OCI-LY7 (cell line): ENCODE results near the gene HLF. TPM values are rescaled to one million over a fixed set of nuclear protein-coding genes. Genes with fewer than 3 reads are reported as not detected.

ENCODE experiments used
- BruUV-seq: library from RNA; stranded (reverse); fragments of 400-500 nt; replicated peaks from 2 replicates; lab custom pipeline; 2021; lab: Mats Ljungman, UMichigan
- CTCF ChIA-PET: fragments of 300-600 bp; sonication (Branson Sonifier 250); formaldehyde crosslinking; loops from one replicate; lab custom pipeline; 2022; ENCODE audit warnings: antibody characterized with exemption; ENCODE audit not compliant: unreplicated experiment; lab: Charles Lee
- POLR2A ChIA-PET: fragments of 300-600 bp; sonication (Branson Sonifier 250); formaldehyde crosslinking; loops from one replicate; lab custom pipeline; 2022; ENCODE audit warnings: antibody characterized with exemption; lab: Charles Lee
- DNase-seq: peaks from one replicate; pipeline ENCODE4 v3.0.0-alpha.2; 2015; ENCODE audit warnings: low spot score
- H2AFZ ChIP-seq: fragments of 200-600 bp; sonication (generic), shearing (Covaris generic); 2 replicates; pipeline ENCODE4 v1.6.1; 2014; ENCODE audit warnings: mild to moderate bottlenecking, antibody characterized with exemption, low read length, moderate library complexity
- H3K27ac ChIP-seq: fragments of 200-600 bp; sonication (generic); 2 replicates; pipeline ENCODE4 v1.5.1; 2014; ENCODE audit warnings: mixed run types, low read depth, mild to moderate bottlenecking, moderate library complexity, low read length, inconsistent platforms; ENCODE audit not compliant: poor library complexity, severe bottlenecking
- H3K36me3 ChIP-seq: fragments of 200-600 bp; sonication (generic); 2 replicates; pipeline ENCODE4 v1.6.1; 2014; ENCODE audit warnings: mild to moderate bottlenecking, antibody characterized with exemption, low read length, moderate library complexity, mixed read lengths; ENCODE audit not compliant: insufficient read depth
- H3K4me1 ChIP-seq: fragments of 200-600 bp; sonication (generic); 2 replicates; pipeline ENCODE4 v1.5.1; 2014; ENCODE audit warnings: mild to moderate bottlenecking, low read length; ENCODE audit not compliant: insufficient read depth, poor library complexity, severe bottlenecking
- H3K4me2 ChIP-seq: fragments of 200-600 bp; sonication (generic); 2 replicates; pipeline ENCODE4 v1.6.1; 2014; ENCODE audit warnings: mild to moderate bottlenecking, low read length
- H3K4me3 ChIP-seq: fragments of 200-600 bp; sonication (generic); 2 replicates; pipeline ENCODE4 v1.5.1; 2014; ENCODE audit warnings: mild to moderate bottlenecking, low read depth, low read length; ENCODE audit not compliant: poor library complexity, severe bottlenecking
- H3K79me2 ChIP-seq: fragments of 200-600 bp; sonication (generic); 2 replicates; pipeline ENCODE4 v1.6.1; 2016; ENCODE audit warnings: low read depth, mild to moderate bottlenecking, low read length, moderate library complexity, mixed read lengths; ENCODE audit not compliant: insufficient read depth
- H3K9me2 ChIP-seq: fragments of 200-600 bp; sonication (generic); 2 replicates; pipeline ENCODE4 v1.6.1; 2016; ENCODE audit warnings: mild to moderate bottlenecking, low read length, mixed read lengths; ENCODE audit not compliant: insufficient read depth
- H3K9me3 ChIP-seq: fragments of 200-600 bp; sonication (generic); 2 replicates; pipeline ENCODE4 v1.6.1; 2014; ENCODE audit warnings: mild to moderate bottlenecking, mixed run types, low read length, mixed read lengths
- H4K20me1 ChIP-seq: fragments of 200-600 bp; sonication (generic); 2 replicates; pipeline ENCODE4 v1.6.1; 2014; ENCODE audit warnings: mild to moderate bottlenecking, antibody characterized with exemption, low read length, moderate library complexity, mixed read lengths; ENCODE audit not compliant: insufficient read depth
- CTCF ChIP-seq: fragments of 200-600 bp; sonication (generic); conservative IDR thresholded peaks from 2 replicates; pipeline ENCODE4 v1.5.1; 2014; ENCODE audit warnings: mild to moderate bottlenecking, antibody characterized with exemption, low read length, moderate library complexity, mixed read lengths
- EZH2phosphoT487 ChIP-seq: fragments of 200-600 bp; sonication (generic); IDR thresholded peaks from 2 replicates; pipeline ENCODE4 v1.6.1; 2018; ENCODE audit warnings: low read depth, borderline replicate concordance, mild to moderate bottlenecking, mixed run types, antibody characterized with exemption, low read length, moderate library complexity, mixed read lengths
- intact Hi-C: fragments of 100-400 bp; cut with micrococcal nuclease; formaldehyde crosslinking; loops from one replicate; pipeline ENCODE4 v1.10.0; 2022; ENCODE audit not compliant: unreplicated experiment
- total RNA-seq, 2 experiments: library from RNA; depleted of rRNA in 1 of 2; stranded (reverse); fragments of >200 nt in 1 of 2; shearing (Covaris generic) in 1 of 2; gene quantifications; 2 replicates each; pipeline ENCODE4 v1.2.3, GENCODE V29; 2014 to 2022

The HLF gene
- total RNA-seq, 2 experiments from 2014 or later, result 0.13 TPM; not detected in 1

- no peaks in the 10 kb centered on the region for H3K36me3 ChIP-seq
- no peaks in the 10 kb centered on the region for H3K9me2 ChIP-seq
- no peak for TF ChIP-seq CTCF
- no peak for TF ChIP-seq EZH2phosphoT487
- intact Hi-C loops, result no loop called here
- H3K9me3 ChIP-seq, result peaks cover 16% of the 10 kb centered on the region; the same call in 1 of the 2 replicates
- no peak overlapping the region for H2AFZ ChIP-seq
- ChIA-PET CTCF (interaction anchor here (0.6 kb wide), 1 partner anchor 8 kb away, joined by 3 read pairs; no protein-coding TSS in a partner anchor), POLR2A (no interaction called here)
- H4K20me1 ChIP-seq, result no peaks in the 10 kb centered on the region
- no peak overlapping the region for H3K27ac ChIP-seq
- no peaks in the 10 kb centered on the region for H3K79me2 ChIP-seq
- no peak overlapping the region for H3K4me3 ChIP-seq
- no peak overlapping the region for H3K4me2 ChIP-seq
- no TSS peak for BruUV-seq
- DNase-seq, result no peak
- no peaks in the 10 kb centered on the region for H3K4me1 ChIP-seq
Observed at GRCh38 chr17:55363033-55363432, 98.3 kb downstream of the HLF start.

GRCh38 chr17:55366020-55366481 lies 101.3 kb downstream of the HLF start:
- POLR2A ChIA-PET, result interaction anchor here (1.1 kb wide), 1 partner anchor 9 kb away, joined by 3 read pairs; no protein-coding TSS in a partner anchor
- CTCF ChIA-PET, result no interaction called here
- no TSS peak for BruUV-seq

More at GRCh38 chr17:55366020-55366481, 101.3 kb downstream of the HLF start:
- DNase-seq, result no peak
- TF ChIP-seq CTCF (no peak), EZH2phosphoT487 (no peak)
- H3K9me3 ChIP-seq, result peaks cover 9% of the 10 kb centered on the region; the same call in 1 of the 2 replicates
- H2AFZ ChIP-seq, result no peak overlapping the region
- H3K36me3 ChIP-seq, result no peaks in the 10 kb centered on the region
- no peaks in the 10 kb centered on the region for H3K4me1 ChIP-seq
- intact Hi-C loops, result no loop called here
- H3K9me2 ChIP-seq, result no peaks in the 10 kb centered on the region
- H3K27ac ChIP-seq, result no peak overlapping the region
- H4K20me1 ChIP-seq, result no peaks in the 10 kb centered on the region
- no peak overlapping the region for H3K4me2 ChIP-seq
- no peaks in the 10 kb centered on the region for H3K79me2 ChIP-seq
- no peak overlapping the region for H3K4me3 ChIP-seq
